Bronchial epithelial cell (primary cell): ENCODE results near the gene CTDSPL. TPM values are rescaled to one million over a fixed set of nuclear protein-coding genes. Genes with fewer than 3 reads are reported as not detected.

ENCODE experiments used
- DNase-seq: peaks from one replicate; pipeline ENCODE4 v3.0.0-alpha.2; 2010; ENCODE audit warnings: low read depth
- FAIRE-seq: peaks from 2 replicates; lab custom pipeline; 2011; peaks lifted over from hg19 to GRCh38; lab: Jason Lieb, UNC
- H3K27me3 ChIP-seq: 2 replicates; pipeline ENCODE4 v1.5.1; 2011; ENCODE audit warnings: low read length; ENCODE audit not compliant: control insufficient read depth, insufficient read depth
- H3K36me3 ChIP-seq: 2 replicates; pipeline ENCODE4 v1.5.1; 2011; ENCODE audit warnings: low read length; ENCODE audit not compliant: control insufficient read depth, insufficient read depth
- H3K4me3 ChIP-seq: 2 replicates; pipeline ENCODE4 v1.5.1; 2011; ENCODE audit warnings: mild to moderate bottlenecking, low read depth, low read length, control low read depth
- CTCF ChIP-seq: IDR thresholded peaks from 2 replicates; pipeline ENCODE4 v1.5.1; 2011; ENCODE audit warnings: mild to moderate bottlenecking, moderate library complexity, low read length, control low read depth, inconsistent platforms; ENCODE audit not compliant: insufficient read depth, severe bottlenecking
- total RNA-seq: library from RNA; depleted of rRNA; stranded (reverse); fragments of >200 nt; gene quantifications from 2 replicates; pipeline ENCODE4 v1.2.1, GENCODE V29; 2014

Gene CTDSPL
- total RNA-seq, 1 donor from 2014 or later, result 80.6 TPM

GRCh38 chr3:37901721-37902120 lies 40.0 kb downstream of the CTDSPL start:
- Histone ChIP-seq H3K27me3 (no peaks in the 10 kb centered on the region), H3K36me3 (no peaks in the 10 kb centered on the region)
- no peak for FAIRE-seq

GRCh38 chr3:37902674-37903073 lies 41.0 kb downstream of the CTDSPL start:
- no peaks in the 10 kb centered on the region for H3K36me3 ChIP-seq
- H3K4me3 ChIP-seq, result no peak overlapping the region
- TF ChIP-seq CTCF, result no peak
- DNase-seq (no peak), FAIRE-seq (no peak)
- no peaks in the 10 kb centered on the region for H3K27me3 ChIP-seq

More at GRCh38 chr3:37901721-37902120, 40.0 kb downstream of the CTDSPL start:
- DNase-seq, result no peak
- no peak overlapping the region for H3K4me3 ChIP-seq
- TF ChIP-seq CTCF, result no peak

- Histone ChIP-seq H3K36me3 (no peaks in the 10 kb centered on the region), H3K27me3 (no peaks in the 10 kb centered on the region), H3K4me3 (no peak overlapping the region)
- DNase-seq (no peak), FAIRE-seq (no peak)
- no peak for TF ChIP-seq CTCF
Measured at GRCh38 chr3:37903320-37903719, 41.6 kb downstream of the CTDSPL start.

- FAIRE-seq, result no peak
- no peaks in the 10 kb centered on the region for H3K27me3 ChIP-seq
- TF ChIP-seq CTCF, result no peak
- no peak for DNase-seq
- no peak overlapping the region for H3K4me3 ChIP-seq
- no peaks in the 10 kb centered on the region for H3K36me3 ChIP-seq
Measured at GRCh38 chr3:37903734-37904133, 42.1 kb downstream of the CTDSPL start.

- H3K36me3 ChIP-seq, result peaks cover 2% of the 10 kb centered on the region
- H3K4me3 ChIP-seq, result no peak overlapping the region
- peak; percentile 50 for DNase-seq
- no peak for FAIRE-seq
- no peak for TF ChIP-seq CTCF
- H3K27me3 ChIP-seq, result no peaks in the 10 kb centered on the region
Measured at GRCh38 chr3:37904601-37905000, 42.9 kb downstream of the CTDSPL start.

GRCh38 chr3:37905346-37905745 lies 43.7 kb downstream of the CTDSPL start:
- TF ChIP-seq CTCF, result no peak
- no peaks in the 10 kb centered on the region for H3K27me3 ChIP-seq
- no peak overlapping the region for H3K4me3 ChIP-seq
- DNase-seq (no peak), FAIRE-seq (no peak)
- H3K36me3 ChIP-seq, result peaks cover 2% of the 10 kb centered on the region
